Prostate gland (tissue), 2 donors: ENCODE data around the gene MED15.

Experiments
- CTCF ChIP-seq, 4 experiments: fragments of 200-600 bp in 2 of 4; fragments of 450-650 bp in 2 of 4; sonication (generic) in 2 of 4; IDR thresholded peaks; 1 replicate in 3 of 4; 2 replicates in 1 of 4; pipeline ENCODE4 v1.5.1; 2016 to 2019; ENCODE audit warnings: antibody characterized with exemption in 4 of 4, mild to moderate bottlenecking in 2 of 4, moderate library complexity in 2 of 4
- POLR2AphosphoS5 ChIP-seq: sonication (generic); formaldehyde crosslinking; IDR thresholded peaks from one replicate; pipeline ENCODE4 v1.6.1; 2017; ENCODE audit warnings: antibody characterized with exemption

- TF ChIP-seq CTCF (IDR thresholded peaks at IDR 0.05) (no peak), POLR2AphosphoS5 (no peak)
Observed at GRCh38 chr22:20530368-20531153, 23.2 kb downstream of the MED15 start.
